ENCODE measurements around the gene CPLX1.
"Not testable (repeated sequence)": the region's sequence is repeated elsewhere in the genome, so short reads cannot be mapped to it uniquely, and the experiment has no call there.

CPLX1 gene

GRCh38 chr4:818106-818921 lies 7.6 kb downstream of the CPLX1 start:
- DNase-seq = no peak

GRCh38 chr4:815464-816146 lies 10.3 kb downstream of the CPLX1 start:
- no peak for DNase-seq

- no peak for DNase-seq
These were observed 11.5 kb downstream of the CPLX1 start for GRCh38 chr4:814312-814850.

- DNase-seq = no peak
These were observed 12.0 kb downstream of the CPLX1 start for GRCh38 chr4:813900-814299.

- DNase-seq = no peak
These were observed 16.9 kb downstream of the CPLX1 start for GRCh38 chr4:808860-809570.

GRCh38 chr4:807792-808191 lies 18.1 kb downstream of the CPLX1 start:
- DNase-seq = no peak

GRCh38 chr4:806979-807378 lies 18.9 kb downstream of the CPLX1 start:
- not testable (repeated sequence) for DNase-seq

- no peak for DNase-seq
These were observed 21.1 kb downstream of the CPLX1 start for GRCh38 chr4:804804-805203.

- DNase-seq = no peak
These were observed 22.0 kb downstream of the CPLX1 start for GRCh38 chr4:803884-804283.

GRCh38 chr4:801436-802124 lies 24.3 kb downstream of the CPLX1 start:
- no peak for DNase-seq

GRCh38 chr4:797066-797465 lies 28.9 kb downstream of the CPLX1 start:
- no peak for DNase-seq

GRCh38 chr4:796206-796605 lies 29.7 kb downstream of the CPLX1 start:
- no peak for DNase-seq

GRCh38 chr4:795726-796119 lies 30.2 kb downstream of the CPLX1 start:
- no peak for DNase-seq

- DNase-seq = no peak
These were observed 30.8 kb downstream of the CPLX1 start for GRCh38 chr4:794900-795725.

- DNase-seq = no peak
These were observed 31.8 kb downstream of the CPLX1 start for GRCh38 chr4:793941-794621.

GRCh38 chr4:793093-793861 lies 32.7 kb downstream of the CPLX1 start:
- no peak for DNase-seq

GRCh38 chr4:792626-793092 lies 33.3 kb downstream of the CPLX1 start:
- no peak for DNase-seq

GRCh38 chr4:791898-792625 lies 33.9 kb downstream of the CPLX1 start:
- peak; percentile 51 for DNase-seq

GRCh38 chr4:791252-791897 lies 34.6 kb downstream of the CPLX1 start:
- no peak for DNase-seq

Data from hematopoietic multipotent progenitor cell treated with erythropoietin and hydrocortisone succinate and interleukin-3 and kit ligand, for 6 days (in vitro differentiated cells).